Left ventricle myocardium superior (tissue), 1 donor: ENCODE measurements around the gene ATP13A4. TPM values are rescaled to one million over a fixed set of nuclear protein-coding genes. Genes with fewer than 3 reads are reported as not detected.

Experiments used
- ATAC-seq: fragments of 200-7000 bp; cut with Tn5 transposase; one replicate; pipeline ENCODE4 v1.9.1; 2020; ENCODE audit warnings: mild to moderate bottlenecking, moderate library complexity
- DNase-seq: peaks from one replicate; pipeline ENCODE4 v3.0.0-alpha.2; 2020
- intact Hi-C: fragments of 100-400 bp; cut with micrococcal nuclease; formaldehyde crosslinking; loops from one replicate; pipeline ENCODE4 v1.11.0; 2022
- total RNA-seq: library from RNA; stranded (reverse); fragmentation: NEBNext Ultra II Directional; extraction: Animal tissue kit (Norgen Biotek cat#: 25700); gene quantifications from one replicate; pipeline ENCODE4 v1.2.1, GENCODE V29; 2021
- donor health status: DM: no; HTN: yes; CAD: no; lungs with severe emphysema.

ATP13A4 gene
- total RNA-seq, 1 donor from 2014 or later, result 0.64 TPM

DNA sequence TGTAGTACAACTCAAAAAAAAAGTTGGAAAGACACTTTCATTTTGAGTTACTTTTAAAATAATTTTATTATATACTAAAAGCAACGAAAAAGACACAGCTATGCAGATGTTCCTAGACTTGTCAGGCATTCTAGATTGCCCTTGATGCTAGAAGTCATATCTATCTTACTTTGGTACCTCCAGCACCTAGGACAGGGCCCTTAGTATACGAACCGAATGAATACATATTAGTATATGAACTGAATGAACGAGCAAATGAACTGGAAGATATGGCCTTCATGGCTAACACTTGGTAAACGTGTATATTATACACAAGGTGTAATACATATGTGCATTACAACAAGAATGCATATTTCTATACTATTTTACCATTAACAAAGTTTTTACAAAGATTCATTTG, 200.3 kb downstream of the ATP13A4 start:
- no peak for DNase-seq
- no peak for ATAC-seq
- intact Hi-C loops, result no loop called here

Other genes starting within 250 kb of the ATP13A4 start
- not detected for gene ATP13A5, start 176.1 kb downstream of the ATP13A4 start, total RNA-seq
- gene OPA1, start 38.3 kb upstream of the ATP13A4 start, total RNA-seq, result 131 TPM